Measurements from ENCODE around the gene PROZ. TPM values are rescaled to one million over a fixed set of nuclear protein-coding genes. Genes with fewer than 3 reads are reported as not detected.
A peak's percentile ranks its signal among the peaks of the same experiment; 100 is the strongest.

Gene PROZ
- total and polyA plus RNA-seq, 7 donors, result not detected

DNA sequence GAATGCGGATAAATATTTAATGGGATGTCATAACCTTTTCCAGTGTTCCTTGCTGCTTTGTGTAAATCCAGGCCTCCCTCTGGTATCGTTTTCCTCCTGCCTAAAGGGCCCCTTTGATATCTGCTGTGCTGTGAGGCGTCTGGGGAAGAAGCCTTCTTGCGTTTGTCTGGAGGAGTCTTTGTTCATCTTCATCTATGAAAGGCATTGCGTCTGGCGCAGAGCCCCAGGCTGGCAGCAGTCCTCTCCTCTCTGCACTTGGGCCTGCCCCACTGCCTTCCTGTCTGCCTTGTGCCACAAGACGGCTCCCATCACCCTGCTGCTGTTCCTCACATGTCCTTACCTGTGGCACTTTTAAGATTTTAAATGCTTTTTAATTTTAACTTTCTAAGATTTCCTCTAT is 9.8 kb downstream of the PROZ start:
- TF ChIP-seq, protein P1, sequence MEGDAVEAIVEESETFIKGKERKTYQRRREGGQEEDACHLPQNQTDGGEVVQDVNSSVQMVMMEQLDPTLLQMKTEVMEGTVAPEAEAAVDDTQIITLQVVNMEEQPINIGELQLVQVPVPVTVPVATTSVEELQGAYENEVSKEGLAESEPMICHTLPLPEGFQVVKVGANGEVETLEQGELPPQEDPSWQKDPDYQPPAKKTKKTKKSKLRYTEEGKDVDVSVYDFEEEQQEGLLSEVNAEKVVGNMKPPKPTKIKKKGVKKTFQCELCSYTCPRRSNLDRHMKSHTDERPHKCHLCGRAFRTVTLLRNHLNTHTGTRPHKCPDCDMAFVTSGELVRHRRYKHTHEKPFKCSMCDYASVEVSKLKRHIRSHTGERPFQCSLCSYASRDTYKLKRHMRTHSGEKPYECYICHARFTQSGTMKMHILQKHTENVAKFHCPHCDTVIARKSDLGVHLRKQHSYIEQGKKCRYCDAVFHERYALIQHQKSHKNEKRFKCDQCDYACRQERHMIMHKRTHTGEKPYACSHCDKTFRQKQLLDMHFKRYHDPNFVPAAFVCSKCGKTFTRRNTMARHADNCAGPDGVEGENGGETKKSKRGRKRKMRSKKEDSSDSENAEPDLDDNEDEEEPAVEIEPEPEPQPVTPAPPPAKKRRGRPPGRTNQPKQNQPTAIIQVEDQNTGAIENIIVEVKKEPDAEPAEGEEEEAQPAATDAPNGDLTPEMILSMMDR (IDR thresholded peaks at IDR 0.05), result no peak
- peaks cover 0 to 29% of the 10 kb centered on the region in 2 donors for H3K36me3 ChIP-seq (ENCODE audit: insufficient read depth in 1 of 2, low read depth in 1 of 2)
- no peak overlapping the region for H3K27ac ChIP-seq
- peaks cover 0 to 4% (median 4%) of the 10 kb centered on the region in 3 donors for H3K27me3 ChIP-seq (ENCODE audit: insufficient read depth in 3 of 3, low read length in 2 of 3)
- H3K4me3 ChIP-seq, result no peak overlapping the region
- intact Hi-C loops (cut with DNase I), result no loop called here
- WGBS, 3 donors, result 88 to 96% (median 91%) methylated on average over 7 of the region's 7 CpGs
- H3K9me3 ChIP-seq, result no peaks in the 10 kb centered on the region
- ATAC-seq (no peak), DNase-seq (no peak)
- no peaks in the 10 kb centered on the region for H3K4me1 ChIP-seq

DNA sequence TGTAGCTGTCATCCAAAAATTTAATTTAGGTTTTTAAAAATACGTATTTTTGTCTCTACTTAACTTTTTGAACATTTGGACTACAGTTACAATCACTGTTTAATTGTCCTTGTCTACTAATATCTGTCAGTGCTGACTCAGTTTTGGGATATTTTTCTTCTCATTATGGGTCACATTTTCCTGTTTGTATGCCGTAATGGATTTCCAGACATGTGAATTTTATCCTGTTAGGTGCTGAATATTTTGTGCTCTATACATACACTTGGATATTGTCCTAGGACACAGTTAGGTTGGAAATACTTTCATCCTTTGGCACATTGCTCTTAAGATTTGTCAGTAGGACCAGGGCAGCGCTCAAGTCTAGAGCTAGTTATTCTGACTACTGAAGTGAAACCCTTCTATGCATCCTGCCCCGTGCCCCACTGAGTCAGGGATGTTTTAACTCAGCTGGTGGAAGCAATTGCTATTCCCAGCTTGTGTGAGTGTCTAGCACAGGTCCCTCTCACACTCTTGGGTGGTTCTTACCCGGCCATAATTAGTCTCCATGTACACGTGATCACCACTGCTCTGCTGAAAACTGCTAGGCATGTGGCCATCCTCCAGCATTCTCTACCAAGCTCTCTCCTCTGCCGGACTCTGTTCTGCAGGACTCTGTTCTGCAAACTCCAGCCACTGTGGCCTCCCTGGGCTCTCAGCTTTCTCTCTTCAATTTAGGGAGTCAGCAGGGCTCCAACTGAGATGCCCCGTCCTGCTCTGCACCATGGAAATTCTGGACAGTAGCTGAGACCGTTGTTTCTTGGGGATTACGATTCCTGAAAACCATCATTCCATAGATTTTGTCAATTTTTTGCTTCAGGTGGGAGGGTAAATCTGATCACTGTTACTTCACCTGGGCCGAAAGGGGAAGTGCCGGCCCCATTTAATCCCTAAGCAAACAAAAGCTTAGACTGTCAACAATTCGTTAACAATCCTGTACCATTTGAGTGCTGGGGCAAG is 11.1 kb downstream of the PROZ start:
- Histone ChIP-seq H3K27ac (no peak overlapping the region), H3K4me1 (no peaks in the 10 kb centered on the region), H3K4me3 (no peak overlapping the region), H3K36me3 (ENCODE audit: insufficient read depth in 1 of 2, low read depth in 1 of 2) (peaks cover 0 to 41% of the 10 kb centered on the region in 2 donors), H3K9me3 (no peaks in the 10 kb centered on the region), H3K27me3 (ENCODE audit: insufficient read depth in 3 of 3, low read length in 2 of 3) (no peaks in the 10 kb centered on the region)
- WGBS, 3 donors, result 85 to 93% (median 93%) methylated on average over 13 of the region's 13 CpGs
- ATAC-seq (peak in 2 of 4 donors; percentile 8 to 32), DNase-seq (no peak)
- TF ChIP-seq, protein P1 (IDR thresholded peaks at IDR 0.05), result no peak
- intact Hi-C loops (cut with DNase I), result no loop called here

DNA sequence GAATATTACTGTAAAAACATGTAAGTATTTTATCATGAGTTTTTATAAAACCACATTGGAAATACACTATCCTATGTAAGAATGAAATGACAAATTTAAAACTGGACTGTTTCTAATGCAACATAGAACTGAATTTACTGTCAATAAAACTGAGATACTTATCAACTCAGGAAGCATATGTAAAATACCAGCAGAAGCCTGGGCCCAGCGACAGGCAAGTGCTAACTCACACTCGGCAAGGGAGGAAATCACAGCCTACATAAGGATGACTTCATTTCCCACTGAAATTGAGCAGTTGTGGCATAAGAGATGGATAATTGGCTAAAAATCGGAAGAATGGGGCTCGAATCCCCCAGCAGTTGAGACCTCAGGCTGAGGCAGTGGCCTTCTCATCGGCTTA is 12.1 kb downstream of the PROZ start:
- no peak overlapping the region for H3K4me3 ChIP-seq
- 79 to 83% (median 80%) methylated on average over 5 of the region's 5 CpGs for WGBS, 3 donors
- DNase-seq (no peak), ATAC-seq (no peak)
- TF ChIP-seq, protein P1 (IDR thresholded peaks at IDR 0.05), result no peak
- H3K27ac ChIP-seq, result no peak overlapping the region
- intact Hi-C loops (cut with DNase I), result no loop called here
- H3K4me1 ChIP-seq, result no peaks in the 10 kb centered on the region
- no peaks in the 10 kb centered on the region for H3K9me3 ChIP-seq
- H3K36me3 ChIP-seq (ENCODE audit: insufficient read depth in 1 of 2, low read depth in 1 of 2), result peaks cover 0 to 50% of the 10 kb centered on the region in 2 donors
- H3K27me3 ChIP-seq (ENCODE audit: insufficient read depth in 3 of 3, low read length in 2 of 3), result no peaks in the 10 kb centered on the region

GRCh38 chr13:113171250-113172125 is 13.0 kb downstream of the PROZ start:
- Histone ChIP-seq H3K36me3 (ENCODE audit: insufficient read depth in 1 of 2, low read depth in 1 of 2) (peaks cover 0 to 60% of the 10 kb centered on the region in 2 donors), H3K27ac (no peak overlapping the region), H3K9me3 (no peaks in the 10 kb centered on the region), H3K4me3 (no peak overlapping the region), H3K27me3 (ENCODE audit: insufficient read depth in 3 of 3, low read length in 2 of 3) (no peaks in the 10 kb centered on the region), H3K4me1 (no peaks in the 10 kb centered on the region)
- no peak for ATAC-seq
- WGBS, 3 donors, result 92 to 95% (median 94%) methylated on average over 34 of the region's 34 CpGs
- intact Hi-C loops (cut with DNase I), result no loop called here
- TF ChIP-seq, protein P1 (IDR thresholded peaks at IDR 0.05), result no peak
- no peak for DNase-seq

Data from psoas muscle (tissue), 8 donors.